NCI-H510A (cell line): ENCODE data around the gene TBC1D21.

ENCODE experiments used
- DNase-seq: peaks from one replicate; lab custom pipeline; 2025; lab: John Stamatoyannopoulos, UW

TBC1D21 gene

DNA sequence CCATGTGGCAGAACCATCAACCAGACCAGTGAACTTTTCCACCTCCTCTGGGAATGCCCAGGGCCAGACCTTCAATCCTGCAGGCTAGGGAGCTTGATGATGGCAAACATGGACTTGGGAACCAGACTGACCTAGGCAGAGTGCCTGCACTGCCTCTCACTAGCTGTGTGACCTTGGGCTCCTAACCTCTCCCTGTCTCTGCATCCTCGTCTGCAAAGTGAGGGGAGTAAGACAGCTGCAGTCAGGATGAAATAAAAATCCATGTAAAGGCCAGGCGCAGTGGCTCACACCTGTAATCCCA lies 35.4 kb downstream of the TBC1D21 start:
- no peak for DNase-seq

DNA sequence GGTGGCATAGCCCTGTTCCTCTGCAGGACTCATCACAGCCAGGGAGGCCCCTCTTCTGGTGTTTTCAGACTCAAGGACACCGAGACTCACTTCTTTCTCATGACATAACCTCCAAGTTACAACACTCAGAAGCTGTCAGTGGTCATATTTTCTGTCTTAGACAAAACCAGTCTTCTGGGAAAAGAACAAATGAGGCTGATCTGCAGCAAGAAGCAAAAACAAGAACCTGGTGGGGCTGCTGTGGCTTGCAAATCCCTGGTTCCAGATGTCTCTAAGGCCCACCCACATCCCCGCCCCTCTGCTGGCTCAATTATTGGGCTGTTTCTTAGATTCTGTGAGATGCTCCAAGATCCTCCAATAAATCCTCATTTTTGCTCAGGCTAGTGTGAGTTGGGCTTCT lies 36.3 kb downstream of the TBC1D21 start:
- DNase-seq, result no peak

DNA sequence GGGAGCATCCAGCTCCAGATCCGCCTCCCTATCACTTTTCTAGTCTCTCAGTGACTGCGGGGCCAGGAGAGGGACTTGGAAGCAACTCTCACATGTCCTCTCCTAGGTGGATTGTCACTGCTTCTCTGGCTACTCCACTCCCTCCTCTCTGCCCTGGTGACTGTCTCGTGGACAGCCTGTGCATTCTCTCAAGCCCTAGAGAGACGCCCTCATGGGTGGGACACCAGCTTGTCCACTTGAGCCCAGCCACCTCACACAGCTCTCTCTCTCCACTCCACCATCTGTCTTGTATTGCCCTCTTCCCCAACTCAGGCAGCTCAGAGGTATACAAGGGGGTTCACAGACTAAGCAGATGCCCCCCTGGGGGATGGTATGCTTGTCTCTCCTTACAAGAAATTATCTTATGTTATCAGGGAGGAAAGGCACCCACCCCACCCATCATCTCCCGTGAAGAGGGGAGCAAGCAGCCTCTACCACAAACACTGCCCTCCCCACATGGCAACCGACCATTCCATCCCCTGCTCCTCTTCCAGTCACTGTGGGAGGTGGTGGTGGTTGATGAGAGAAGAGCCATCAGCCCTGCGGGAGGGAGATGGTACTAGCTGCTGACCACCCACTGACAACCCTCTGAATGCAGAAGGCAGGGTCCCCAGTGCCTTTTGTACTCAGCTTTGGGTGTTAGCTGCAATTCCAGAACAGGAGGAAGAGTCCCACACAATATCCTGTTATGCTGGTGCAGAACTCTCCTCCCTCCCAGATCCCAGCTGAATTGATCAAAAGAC lies 37.3 kb downstream of the TBC1D21 start:
- DNase-seq, result no peak

DNA sequence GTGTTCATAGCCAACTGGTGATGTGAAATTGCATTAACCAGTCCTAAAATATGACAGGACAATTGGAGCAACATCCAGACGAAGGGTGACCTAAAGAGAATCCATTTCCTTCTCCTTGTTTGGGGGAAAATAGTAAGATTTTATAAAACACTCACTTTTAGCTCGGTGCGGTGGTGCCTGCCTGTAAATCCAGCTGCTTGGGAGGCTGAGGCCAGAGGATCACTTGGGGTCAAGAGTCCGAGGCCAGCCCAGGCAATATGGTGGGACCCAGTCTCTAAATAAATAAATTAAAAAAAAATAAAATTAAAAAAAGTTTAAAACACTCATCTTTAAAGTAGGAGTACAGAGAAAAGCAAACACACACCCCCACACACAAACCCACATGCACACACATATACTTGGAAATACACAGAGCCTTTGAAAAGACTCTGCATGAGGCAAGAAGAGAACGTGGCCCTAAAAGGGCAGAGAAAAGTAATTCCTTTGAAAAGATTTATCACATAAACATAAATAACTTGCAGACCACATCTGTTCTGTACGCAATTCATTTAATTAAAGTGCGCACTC lies 38.7 kb downstream of the TBC1D21 start:
- no peak for DNase-seq

DNA sequence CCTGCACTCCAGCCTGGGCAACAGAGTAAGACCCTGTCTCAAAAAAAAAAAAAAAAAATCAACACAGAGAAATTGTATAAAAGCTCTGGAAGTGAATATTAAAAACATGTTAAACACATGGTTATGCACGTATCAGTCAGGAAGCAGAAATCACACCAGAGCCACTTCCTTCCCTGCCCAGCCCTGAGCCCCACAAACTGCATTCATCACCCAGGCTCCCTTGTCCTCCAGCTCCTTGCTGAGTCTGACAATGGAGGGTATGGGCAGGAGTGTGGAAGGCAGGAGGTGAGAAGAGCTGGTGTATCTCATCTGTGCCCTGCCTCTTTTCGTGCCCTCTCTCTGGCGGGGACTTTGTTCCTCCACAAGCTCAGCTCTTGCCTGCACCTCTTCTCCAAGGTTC lies 40.8 kb downstream of the TBC1D21 start:
- DNase-seq, result no peak

DNA sequence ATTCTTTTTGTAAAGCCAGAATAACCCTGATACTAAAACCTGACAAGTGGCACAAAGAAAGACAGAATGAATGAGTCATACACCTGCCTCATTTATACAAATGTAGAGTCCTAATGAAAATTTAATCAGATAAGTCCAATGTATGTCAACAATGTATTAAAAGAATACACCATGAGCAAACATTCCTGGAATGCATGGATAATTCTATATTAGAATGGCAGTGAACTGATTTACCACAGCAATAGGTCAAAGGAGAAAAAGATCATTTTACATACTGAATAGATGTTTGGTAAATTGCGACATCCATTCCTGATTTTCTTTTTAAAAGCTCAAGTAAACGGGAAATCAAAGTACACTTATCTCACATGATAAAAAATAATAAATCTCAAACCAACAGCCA lies 41.7 kb downstream of the TBC1D21 start:
- DNase-seq, result no peak

DNA sequence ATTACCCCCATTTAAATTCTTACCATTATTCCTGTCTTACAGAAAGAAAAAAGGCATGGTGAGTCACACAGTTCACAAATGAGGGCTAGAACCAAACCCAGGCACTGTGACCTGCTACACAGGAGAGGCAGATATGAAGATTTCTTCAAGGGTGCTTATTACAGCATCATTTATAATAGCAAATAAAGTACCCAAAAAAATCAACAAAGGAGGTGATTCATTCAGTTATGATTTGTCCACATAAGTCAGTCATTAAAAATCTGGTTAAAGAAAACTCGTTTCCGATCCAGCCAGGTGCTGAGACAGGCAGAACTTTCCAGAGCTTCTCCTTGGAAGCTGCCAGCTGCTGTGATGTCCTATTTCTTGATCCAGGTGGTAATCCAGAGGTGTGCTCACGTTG lies 45.4 kb downstream of the TBC1D21 start:
- no peak for DNase-seq

DNA sequence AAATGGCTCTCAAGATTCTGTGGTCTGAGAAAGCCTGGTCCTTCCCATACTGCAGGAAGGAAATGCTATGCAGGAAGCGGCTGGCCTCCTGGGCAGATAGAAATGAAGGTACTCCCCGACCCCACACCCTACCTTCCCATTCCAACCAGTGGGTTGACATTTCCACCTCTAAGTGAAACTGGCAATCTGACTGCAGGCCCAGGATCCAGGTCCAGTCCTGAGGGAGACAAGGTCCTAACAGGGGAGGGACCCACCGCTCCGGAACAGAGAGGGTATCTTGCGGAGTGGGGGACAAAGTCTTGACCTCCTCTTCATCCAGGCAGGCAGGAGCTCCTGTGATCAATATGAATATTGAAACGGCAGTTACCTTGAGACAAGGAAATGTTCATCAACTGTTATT lies 46.3 kb downstream of the TBC1D21 start:
- DNase-seq, result no peak

DNA sequence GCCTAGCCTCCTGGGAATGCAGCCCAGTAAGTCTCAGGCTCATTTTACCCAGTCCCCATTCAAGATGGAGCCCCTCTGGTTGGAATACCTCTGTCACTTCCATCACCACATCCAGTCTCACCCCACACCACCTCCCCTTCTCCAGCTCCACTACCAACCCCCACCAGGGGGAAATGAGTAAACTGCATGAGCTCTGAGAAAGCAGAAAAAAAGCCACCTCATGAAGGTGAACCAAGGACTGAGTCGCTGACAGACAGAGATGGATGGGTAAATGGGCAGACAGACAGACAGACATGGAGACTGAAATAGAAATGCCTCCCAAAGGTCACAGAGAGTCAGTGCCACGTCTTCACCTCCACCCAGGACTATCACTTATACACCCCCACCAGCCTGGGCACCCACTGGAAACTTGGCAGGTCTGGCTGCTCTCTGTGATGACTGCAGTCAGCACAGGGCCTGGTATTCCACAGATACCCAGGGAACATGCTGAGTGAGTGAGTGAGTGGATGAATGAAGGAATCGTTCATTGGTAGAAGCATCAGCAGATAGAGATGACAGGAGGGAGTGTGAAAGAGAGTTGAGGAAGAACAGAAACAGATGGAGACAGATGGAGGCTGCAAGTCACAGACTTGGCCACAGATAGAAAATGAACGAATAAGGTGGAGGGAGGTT lies 48.0 kb downstream of the TBC1D21 start:
- no peak for DNase-seq

DNA sequence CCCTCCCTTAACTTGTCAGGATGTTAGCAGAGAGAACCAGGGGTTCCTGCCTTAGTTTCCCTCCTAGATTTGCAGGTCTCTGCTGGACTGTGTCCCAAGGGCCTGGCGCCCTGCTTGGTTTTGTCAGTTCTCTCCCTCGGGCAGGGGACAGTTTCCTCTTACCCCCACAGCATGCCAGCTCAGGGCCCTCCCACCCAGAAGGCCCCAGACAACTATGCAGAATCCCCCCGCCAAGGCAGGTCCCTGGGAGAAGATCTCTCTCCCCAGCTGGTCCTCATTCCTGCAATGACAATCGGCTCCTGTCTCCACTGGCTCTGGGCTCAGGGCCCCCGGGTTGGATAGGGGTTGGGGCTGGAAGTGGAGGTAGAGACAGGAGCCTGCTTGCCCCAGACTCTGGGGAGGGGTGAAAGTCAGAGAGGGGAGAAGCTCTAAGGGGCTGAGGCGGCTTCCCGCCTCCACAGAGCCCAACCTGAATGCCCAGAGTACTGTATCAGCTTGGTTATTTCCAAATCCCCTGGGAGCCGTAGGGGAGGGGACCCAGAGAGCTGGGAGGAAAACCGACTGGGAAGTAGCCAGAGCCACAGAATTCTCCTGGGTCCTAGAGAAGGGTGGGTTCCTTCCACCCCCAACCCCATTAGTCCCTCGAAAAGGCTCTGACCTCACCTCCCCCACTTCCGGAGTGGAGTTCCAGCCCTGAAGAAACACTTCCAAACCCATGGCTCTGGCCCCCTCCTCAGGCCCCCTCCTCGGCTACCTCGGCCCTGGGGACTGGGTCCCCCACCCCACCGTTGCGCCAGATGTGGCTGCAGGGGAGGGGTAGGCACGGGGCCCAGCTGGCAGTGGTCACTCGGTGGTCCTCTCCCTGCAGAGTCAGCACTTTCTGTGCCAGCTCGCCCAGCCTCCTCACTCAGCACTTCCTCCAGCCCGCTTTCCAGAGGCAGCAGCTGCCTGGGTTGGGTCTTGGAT lies 49.1 kb downstream of the TBC1D21 start:
- DNase-seq, result no peak

DNA sequence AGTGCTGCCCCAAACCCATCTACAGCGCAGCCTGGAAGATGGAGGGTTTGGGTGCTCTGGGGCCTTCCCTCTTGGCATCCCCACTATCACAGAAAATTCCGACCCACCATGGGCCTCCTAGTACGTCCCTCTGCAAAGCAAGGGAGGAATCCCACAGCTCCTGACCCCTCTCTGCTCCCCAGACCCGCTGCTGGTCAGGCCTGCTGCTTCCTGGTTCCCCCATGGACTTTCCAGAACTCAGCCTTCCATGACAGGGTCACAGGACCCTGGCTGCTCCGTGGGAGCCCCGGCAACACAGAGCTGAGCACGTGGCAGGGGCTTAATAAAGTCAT lies 49.8 kb downstream of the TBC1D21 start:
- DNase-seq, result no peak

DNA sequence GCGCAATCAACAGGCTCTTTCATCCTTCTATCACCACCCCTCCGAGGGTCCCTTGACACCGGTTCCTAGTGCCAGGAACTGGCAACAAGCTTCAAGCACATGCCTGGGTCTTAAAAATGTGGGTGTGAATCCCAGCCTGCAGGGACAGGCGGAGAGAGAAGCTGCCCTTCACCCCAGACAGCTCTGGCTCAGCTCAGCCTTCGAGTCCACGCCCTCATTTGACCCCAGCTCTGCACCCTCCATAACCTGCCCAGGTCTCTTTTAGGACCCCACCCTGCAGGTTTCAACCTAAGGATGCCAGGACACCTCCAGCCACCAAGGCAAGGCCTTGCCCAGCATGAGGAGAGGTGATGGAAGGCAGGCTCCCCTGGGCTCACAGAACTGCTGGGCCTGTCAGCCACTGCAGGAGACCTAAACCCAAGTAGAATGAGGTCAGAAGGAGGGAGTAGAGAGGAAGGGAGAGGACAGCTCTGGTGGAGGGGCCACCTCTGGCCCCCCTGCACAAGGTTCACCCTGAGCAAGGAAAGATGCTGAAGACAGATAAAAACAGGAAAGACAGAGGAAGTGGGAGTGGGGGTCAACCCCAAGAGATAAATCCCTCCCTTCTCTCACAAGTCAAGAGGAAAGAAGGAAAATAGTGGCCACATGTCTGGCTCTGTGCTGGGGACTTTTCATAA lies 50.3 kb downstream of the TBC1D21 start:
- no peak for DNase-seq

DNA sequence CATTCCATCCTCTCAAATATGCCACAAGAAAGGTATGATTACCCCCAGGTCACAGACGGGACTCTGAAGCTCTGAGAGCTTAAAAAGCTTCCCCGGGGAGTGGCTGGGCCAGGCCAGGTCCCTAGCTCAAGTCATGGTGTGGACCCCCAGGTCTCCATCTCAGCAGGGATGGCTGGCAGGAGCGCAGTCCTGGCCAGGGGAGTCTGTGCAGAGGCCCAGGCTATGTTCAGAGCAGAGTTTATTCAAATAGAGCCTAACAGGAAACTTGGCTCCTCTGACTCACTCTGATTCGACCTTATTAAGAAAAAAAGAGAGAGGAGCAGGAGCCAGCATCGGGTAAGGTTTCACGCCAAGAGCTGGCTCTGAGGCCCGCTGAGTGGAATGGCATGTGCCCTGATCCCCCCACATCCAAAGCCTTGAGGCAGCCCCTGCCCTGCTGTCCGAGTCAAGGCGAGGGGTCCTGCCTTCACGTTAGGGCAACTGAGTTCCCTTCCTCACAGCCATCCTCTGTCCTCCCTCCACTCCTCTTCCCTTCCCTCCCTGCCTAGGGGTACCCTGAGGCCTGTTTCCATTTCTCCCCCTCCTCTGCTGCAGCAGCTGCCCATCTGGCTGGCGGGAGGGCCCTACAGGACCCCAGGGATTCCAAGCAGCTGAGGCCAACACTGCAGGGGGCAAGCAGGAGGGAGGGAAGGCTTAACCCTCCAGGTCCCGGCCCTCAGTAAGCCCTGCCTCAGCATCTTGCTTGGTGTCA lies 51.0 kb downstream of the TBC1D21 start:
- no peak for DNase-seq

DNA sequence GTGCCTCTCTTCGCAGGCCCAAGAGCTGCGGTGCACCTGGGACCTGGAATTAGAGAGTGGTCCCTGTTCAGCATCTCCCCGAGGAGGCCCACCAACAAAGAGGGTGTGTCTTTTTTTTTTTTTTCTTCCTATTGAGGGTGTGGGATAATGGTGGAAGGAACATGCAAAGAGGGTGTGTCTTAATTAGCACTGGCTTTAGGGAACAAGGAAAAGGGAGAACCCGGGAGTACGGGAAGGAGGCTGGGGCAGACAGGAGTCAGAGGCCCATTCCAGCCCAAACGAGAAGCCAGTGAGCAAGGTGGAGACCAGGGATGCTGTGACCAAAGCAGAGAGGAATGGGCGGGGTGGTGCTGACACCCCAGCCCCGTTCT lies 52.5 kb downstream of the TBC1D21 start:
- DNase-seq, result no peak

DNA sequence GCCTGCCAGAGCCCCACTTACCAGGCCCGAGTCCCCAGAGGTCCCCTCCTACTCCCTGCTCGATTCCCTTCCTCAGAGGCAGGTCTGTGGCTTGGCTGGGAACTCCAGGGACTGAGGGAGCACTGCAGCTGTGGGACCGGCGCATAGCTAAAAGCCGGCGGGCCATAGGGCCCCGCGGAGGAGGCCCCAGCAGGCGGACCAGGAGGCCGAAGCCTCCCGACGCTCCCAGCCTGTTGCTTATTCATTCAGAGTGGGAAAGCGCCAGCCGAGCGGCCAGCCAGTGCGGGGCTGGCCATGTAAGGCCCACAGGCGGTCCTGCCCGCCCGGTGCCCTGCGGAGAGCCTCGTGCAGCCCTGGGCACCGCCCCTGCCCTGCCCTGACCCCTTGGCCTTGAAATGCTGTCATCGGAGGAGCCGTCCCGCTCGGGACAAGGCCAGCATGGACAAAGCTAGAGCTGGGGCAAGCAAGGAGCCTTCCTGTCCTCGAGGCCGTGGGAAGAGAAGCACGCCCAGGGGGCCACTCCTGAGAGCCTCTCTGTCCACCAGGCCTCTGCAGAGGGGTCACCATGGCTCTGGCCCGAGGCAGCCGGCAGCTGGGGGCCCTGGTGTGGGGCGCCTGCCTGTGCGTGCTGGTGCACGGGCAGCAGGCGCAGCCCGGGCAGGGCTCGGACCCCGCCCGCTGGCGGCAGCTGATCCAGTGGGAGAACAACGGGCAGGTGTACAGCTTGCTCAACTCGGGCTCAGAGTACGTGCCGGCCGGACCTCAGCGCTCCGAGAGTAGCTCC lies 53.0 kb downstream of the TBC1D21 start, which contains the start of gene LOXL1:
Gene LOXL1 (plus strand): TSS at position 244 of the 784 bp plus-strand sequence. CDS start 322 bp downstream, at position 566.
- peak; percentile 39 for DNase-seq

DNA sequence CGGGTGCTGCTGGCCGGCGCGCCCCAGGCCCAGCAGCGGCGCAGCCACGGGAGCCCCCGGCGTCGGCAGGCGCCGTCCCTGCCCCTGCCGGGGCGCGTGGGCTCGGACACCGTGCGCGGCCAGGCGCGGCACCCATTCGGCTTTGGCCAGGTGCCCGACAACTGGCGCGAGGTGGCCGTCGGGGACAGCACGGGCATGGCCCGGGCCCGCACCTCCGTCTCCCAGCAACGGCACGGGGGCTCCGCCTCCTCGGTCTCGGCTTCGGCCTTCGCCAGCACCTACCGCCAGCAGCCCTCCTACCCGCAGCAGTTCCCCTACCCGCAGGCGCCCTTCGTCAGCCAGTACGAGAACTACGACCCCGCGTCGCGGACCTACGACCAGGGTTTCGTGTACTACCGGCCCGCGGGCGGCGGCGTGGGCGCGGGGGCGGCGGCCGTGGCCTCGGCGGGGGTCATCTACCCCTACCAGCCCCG lies 53.7 kb downstream of the TBC1D21 start:
- peak; percentile 31 for DNase-seq

DNA sequence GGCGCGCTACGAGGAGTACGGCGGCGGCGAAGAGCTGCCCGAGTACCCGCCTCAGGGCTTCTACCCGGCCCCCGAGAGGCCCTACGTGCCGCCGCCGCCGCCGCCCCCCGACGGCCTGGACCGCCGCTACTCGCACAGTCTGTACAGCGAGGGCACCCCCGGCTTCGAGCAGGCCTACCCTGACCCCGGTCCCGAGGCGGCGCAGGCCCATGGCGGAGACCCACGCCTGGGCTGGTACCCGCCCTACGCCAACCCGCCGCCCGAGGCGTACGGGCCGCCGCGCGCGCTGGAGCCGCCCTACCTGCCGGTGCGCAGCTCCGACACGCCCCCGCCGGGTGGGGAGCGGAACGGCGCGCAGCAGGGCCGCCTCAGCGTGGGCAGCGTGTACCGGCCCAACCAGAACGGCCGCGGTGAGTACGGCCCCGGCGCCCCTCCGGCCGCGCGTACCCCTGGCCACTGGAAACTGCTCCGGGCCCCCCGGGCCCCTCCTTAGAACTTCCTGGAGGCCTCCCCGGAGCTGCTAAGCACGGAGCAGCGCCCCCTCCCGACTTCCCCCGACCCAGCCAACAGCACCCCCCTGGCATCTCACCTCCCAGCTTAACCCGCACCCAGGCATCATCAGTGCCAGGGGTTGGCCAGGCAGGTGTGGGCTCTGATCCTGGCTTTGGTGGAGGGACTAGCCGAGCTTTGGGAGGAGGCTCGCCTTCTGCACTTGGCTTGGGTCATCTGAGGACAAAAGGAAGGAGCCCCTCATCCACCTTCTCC lies 54.3 kb downstream of the TBC1D21 start:
- peak; percentile 74 for DNase-seq

DNA sequence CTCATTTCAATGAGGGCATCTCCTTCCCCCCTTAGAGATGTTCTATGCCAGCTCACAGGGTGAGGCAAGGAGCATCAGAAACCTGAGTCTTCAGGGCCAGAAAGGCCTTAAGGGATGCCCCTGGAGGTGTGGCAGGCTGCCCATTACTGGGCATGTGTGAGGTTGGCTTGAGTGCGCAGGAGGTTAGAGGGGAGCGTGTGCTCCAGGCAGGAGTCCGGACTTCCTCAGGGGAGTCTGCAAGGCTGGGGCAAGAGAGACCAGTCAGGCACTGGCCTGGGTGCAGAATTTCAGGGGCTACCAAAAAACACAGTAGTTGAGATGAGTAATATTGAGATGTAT lies 54.8 kb downstream of the TBC1D21 start:
- no peak for DNase-seq

DNA sequence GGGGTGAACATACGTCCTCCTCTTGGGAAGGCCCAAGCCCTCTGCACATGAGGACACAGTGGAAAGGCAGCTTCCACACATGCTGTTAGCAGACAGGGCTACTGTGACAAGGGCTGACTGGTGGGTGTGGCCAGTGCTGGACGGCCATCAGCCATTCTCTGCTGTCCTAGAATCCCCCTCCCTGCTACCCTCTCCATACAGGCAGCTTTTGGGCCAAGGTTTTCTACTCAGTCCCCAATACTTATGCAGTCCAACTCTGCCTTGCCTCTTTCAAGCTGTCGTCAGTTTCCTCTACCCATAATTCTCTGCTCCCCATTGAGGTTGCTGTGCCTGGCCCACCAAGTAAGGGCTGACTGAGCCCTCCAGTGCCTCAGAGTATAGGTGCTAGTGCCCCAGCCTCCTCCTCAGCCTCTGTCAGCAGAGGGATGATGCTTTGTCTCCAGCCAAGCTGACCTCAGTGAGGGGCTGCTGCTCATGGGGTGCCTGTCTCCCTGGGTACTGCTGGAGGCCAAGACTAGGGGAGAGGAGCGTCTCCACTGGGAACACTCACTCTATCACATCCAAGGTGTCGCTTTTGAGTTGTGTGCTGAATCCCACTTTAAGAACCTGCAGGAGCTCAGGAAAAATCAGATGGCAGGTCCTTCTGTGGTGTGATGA lies 55.7 kb downstream of the TBC1D21 start:
- no peak for DNase-seq
